Iris pigment epithelial cell (primary cell): ENCODE results near the gene OR10H2.
"Not testable (repeated sequence)": the region's sequence is repeated elsewhere in the genome, so short reads cannot be mapped to it uniquely, and the experiment has no call there.

Experiments used
- DNase-seq: peaks from one replicate; pipeline ENCODE4 v3.0.0-alpha.2; 2011; ENCODE audit warnings: low read depth

The OR10H2 gene, protein sequence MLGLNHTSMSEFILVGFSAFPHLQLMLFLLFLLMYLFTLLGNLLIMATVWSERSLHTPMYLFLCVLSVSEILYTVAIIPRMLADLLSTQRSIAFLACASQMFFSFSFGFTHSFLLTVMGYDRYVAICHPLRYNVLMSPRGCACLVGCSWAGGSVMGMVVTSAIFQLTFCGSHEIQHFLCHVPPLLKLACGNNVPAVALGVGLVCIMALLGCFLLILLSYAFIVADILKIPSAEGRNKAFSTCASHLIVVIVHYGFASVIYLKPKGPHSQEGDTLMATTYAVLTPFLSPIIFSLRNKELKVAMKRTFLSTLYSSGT

GRCh38 chr19:15727724-15728123 lies at the start of gene OR10H2:
OR10H2 (plus strand) TSS chr19:15728024; CDS start chr19:15728044, 20 bp downstream.
- DNase-seq: no peak

DNA sequence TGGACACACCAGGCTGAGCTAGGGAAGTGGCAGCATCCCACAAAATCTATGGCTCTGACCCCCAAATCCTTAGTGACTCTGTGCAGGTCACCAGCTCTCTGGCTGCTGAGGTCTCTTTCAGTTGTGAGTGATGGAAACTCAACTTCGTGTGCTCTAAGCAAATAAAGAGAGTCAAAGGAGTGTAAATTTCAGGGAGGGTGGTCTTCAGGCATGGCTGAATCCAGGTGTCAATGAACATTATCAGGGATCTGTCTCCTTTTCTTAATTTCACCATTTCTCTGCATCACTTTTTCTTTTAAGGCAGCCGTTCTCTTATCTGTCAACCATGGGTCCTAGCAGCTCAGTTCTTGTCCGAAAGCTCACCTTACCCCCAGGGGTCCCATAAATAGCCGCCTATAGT lies 48.7 kb upstream of the OR10H2 start:
- no peak for DNase-seq

DNA sequence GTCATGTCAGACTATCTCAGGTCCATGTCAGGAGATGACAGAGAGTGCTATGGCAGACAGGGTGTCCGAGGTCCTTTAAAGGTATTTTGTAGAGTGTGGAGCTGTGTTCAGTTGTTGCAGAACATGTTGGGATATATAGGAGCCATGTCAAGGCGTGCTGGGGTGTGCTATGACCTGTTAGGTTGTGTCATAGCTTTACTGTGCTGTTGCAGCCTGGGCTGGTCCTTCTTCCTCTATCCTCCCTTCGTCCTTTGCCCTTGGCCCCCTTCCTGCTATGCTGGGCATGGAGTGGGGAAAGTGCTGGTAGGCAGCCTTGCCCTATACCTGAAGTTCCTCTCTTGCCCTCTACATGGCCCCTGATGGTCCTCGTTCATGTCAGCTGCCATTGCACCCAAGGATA lies 48.0 kb upstream of the OR10H2 start:
- not testable (repeated sequence) for DNase-seq

DNA sequence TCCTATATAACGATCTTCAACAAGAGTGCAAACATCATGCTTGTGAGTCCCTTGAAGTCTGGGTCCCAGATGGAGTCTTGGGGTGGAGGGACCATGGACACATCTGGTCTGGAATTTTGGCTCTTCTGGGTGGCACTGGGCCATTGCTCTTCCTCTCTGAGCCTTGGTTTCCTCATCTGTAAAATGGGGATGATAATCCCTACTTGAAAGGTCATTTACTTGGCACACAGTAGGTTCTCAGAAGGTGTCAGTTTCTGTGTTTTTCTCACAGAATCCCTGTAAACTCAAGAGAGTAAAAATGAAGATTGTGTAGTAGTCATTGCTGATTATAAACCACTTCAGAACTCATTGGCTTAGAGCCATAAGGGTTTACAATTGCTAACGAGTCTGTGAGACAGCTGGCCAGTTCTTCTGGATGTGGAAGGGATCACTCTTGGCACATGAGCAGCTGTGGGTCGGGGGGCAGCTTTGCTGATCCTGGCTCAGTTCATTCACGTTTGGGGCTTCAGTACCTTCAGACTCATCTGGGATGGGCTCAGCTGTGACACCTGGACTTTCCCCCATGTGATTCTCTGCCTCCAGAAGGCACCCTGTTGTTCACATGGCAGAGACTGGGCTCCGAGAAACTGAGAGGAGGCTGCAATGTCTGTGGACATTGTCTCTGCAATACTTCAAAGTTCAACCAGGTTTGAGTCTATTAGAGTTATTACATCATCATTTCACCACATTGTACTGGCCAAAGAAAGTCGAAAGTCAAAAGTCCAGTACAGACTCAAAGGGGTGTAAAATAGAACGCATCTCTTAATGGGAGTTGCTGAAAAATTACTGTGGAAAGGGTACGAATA lies 47.1 kb upstream of the OR10H2 start:
- DNase-seq: no peak

DNA sequence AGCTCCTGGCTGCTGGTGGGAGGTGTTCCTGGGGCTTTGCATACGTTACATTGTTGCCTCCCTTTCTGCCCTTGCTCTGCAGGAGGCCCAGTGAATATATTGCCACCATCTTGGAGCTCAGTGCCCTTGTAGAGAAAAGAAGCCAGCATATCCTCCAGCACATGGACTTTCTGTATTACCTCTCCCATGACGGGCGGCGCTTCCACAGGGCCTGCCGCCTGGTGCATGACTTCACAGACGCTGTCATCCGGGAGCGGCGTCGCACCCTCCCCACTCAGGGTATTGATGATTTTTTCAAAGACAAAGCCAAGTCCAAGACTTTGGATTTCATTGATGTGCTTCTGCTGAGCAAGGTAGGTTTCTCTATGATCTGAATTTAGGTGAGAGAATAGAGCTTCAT lies 44.4 kb upstream of the OR10H2 start:
- DNase-seq: no peak

GRCh38 chr19:15684828-15685227 lies 43.0 kb upstream of the OR10H2 start:
- DNase-seq: no peak

- no peak for DNase-seq
These were observed 31.1 kb upstream of the OR10H2 start for GRCh38 chr19:15696654-15697194.

DNA sequence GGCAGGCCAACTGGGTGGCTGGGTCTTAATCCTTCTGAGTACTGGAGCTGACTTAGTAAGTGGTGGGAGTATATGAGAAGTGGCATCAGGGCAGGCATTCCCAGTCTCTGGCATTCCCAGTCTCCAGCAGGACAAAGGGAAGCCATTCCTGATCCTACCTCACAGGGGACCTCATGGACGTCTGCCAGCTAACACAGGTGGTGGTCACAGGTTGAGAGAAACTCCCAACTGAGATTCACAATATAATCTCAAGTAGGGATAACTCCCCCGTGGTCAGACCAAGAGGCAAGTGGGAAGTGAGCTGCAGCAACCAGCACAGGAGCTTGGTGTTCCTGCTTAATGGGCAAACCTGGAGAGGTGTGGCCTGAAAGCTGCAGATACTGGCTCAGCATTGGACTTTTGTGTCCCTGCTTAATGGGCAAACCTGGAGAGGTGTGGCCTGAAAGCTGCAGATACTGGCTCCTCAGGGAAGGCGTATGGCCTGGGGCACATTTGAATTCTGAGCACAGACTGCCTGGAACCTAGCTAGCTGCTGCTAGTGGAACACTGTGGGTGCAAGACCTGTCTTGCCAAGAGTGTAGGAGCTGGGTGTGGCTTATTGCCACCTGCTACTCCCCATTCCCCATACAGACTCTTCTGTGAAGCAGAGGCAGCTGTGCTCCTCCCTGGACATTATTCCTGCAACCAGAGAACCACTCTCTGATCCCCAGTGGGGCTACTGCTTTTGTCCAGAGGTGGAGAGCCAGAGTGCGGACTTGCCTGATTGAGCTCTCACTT lies 25.9 kb upstream of the OR10H2 start:
- no peak for DNase-seq

DNA sequence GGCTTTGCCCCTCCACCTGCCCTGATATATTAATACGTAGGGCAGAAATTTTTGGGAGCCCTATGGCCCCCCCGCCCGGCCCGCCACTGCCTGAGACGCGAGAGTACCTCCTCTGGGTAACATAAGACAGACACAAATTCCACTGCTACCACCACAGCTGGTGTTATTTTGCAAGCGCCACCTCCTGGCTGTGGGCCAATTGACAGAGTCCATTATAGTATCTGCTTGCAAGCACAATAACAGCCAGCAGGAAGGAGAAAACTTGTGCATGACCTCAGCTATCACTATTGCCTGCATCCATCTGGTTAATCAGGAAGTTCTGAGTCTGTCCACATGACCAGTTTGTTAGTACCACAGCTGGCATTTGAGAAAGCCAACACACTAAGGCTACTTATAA lies 25.3 kb upstream of the OR10H2 start:
- peak; percentile 46 for DNase-seq

GRCh38 chr19:15714638-15715037 lies 13.2 kb upstream of the OR10H2 start:
- no peak for DNase-seq

GRCh38 chr19:15715642-15716041 lies 12.2 kb upstream of the OR10H2 start:
- no peak for DNase-seq

DNA sequence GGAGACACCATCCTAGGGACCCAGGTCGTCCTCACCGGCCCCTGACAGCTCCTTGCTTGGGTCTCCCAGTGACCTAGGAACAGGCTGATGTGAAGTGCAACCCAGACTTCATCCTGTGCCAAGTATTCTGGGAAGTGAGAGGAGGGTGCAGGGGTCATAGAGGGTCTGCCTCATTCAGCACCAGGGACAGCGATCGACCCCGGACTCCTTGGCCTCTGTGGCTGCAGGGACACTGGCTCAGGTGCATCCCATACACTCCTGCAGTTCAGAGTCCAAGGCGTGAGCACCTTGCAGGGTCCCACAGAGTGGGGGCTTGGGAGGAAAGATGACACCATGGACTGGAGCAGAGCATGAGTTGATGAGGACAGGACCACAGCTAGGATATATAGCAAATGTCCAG lies 10.0 kb upstream of the OR10H2 start:
- no peak for DNase-seq

DNA sequence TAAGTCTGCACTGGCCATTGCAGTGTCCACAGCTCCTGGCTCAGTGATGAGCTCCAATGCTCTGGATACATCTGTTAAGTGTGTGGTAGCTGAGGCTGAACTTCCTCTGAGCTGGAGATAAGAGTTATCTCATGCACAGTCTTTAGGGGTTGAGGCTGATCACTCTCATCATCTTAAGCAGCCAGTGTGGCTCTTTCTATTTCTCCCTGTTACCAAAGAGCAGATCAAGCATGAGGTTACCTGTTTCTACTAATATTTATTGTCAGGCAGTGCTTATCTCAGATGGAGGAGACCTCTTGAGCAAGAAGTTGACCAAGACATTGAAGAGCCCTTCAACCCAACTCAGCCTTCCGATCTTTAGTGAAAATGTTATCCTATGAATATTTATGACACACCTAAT lies 6.6 kb upstream of the OR10H2 start:
- no peak for DNase-seq

- no peak for DNase-seq
These were observed 4.9 kb upstream of the OR10H2 start for GRCh38 chr19:15722956-15723355.

DNA sequence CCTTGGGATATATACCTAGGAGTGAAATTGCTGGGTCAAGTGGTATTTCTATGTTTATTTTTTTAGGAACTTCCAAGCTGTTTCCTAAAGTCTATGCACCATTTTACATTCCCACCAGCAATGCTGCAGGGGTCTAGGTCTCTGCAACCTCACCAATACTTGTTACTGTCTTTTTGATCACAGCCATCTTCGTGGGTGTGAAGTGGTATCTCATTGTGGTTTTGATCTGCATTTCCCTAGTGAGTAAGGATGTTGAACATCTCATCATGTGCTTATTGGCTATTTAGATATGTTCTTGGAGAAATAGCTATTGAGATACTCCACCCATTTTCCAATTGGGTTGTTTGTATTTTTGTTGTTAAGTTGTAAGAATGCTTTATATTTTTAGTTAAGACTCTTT lies 2.7 kb downstream of the OR10H2 start:
- DNase-seq: no peak

DNA sequence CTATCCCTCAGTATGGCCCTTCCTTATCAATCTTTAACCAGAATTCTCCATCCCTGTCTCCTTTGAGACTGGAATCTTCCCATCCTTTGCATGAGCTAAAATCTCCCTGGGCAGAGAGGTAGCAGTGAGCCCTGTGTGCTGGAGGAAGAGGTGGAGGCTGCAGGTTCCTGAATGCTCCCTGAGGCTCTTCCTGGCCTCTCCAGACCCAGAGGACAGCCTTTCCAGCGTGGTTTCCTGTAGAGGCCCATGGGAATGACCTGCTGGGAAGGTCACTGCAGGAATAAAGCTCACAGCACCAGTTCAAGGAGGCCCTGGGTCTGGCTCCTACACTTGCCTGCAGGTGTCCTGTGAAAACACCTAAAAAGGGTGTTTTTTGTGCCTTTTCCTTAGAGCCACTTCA lies 4.6 kb downstream of the OR10H2 start:
- no peak for DNase-seq

DNA sequence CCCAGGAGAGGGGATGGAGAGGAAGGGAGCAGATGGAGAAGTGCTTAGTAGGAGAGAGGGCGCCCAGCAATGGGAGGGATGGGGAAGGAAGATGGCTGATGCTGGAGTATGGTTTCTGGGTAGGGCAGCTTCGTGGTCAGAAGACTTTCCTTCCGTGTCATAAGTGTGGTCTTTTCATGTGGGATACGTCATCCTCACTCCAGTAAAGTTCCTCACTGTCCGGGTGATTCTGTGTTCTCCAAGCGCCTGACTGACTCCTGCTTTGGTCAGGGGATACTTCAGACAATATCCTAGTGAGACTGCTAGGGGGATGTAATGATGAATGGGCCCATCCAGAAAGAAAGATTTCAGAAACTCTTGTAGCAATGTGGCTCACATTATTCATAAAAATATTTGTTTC lies 6.1 kb downstream of the OR10H2 start:
- no peak for DNase-seq

GRCh38 chr19:15737722-15738121 lies 9.9 kb downstream of the OR10H2 start, which contains the start of gene OR10H3:
OR10H3 (plus strand) TSS chr19:15737985; CDS start chr19:15741393, 3,408 bp downstream.
- no peak for DNase-seq

- no peak for DNase-seq
These were observed 13.0 kb downstream of the OR10H2 start for GRCh38 chr19:15740785-15741184.

GRCh38 chr19:15748239-15748638 lies 20.4 kb downstream of the OR10H2 start:
- no peak for DNase-seq

GRCh38 chr19:15758379-15758778 lies 30.6 kb downstream of the OR10H2 start:
- DNase-seq: no peak

DNA sequence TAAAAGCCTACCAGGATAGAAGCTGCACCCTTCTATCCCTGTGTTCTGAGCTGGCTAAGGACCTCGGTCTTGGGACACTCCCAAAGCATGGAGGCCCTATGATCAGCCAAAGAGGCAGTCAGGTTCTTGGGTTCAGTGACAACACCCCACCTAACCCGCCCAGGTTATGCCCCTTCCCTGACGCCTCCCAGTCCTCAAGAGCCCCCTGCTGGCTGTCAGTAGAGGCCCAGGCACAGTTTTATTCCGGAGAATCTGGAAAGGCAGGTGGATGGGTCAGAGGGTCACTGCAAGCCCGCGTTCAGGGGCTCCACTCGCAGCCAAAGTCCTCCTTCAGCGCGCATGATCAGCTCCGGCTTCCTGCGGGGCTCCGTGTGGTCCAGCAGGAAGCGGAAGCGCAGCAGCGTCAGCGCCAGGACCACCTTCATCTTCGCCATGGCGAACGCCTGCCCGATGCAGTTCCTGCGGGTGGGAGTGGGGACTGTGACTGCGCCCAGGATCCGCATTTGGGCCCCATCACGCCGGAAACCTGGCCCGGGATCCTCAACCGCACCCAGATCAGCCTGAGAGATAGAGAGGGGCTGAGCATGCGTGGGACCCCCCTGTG lies 32.2 kb downstream of the OR10H2 start:
- DNase-seq: no peak
